ENCODE data around the gene SLC7A9. TPM values are rescaled to one million over a fixed set of nuclear protein-coding genes. Genes with fewer than 3 reads are reported as not detected.

The SLC7A9 gene
- polyA plus RNA-seq, 12 donors: 0.22 to 0.84 (median 0.52) TPM; not detected in 2

DNA sequence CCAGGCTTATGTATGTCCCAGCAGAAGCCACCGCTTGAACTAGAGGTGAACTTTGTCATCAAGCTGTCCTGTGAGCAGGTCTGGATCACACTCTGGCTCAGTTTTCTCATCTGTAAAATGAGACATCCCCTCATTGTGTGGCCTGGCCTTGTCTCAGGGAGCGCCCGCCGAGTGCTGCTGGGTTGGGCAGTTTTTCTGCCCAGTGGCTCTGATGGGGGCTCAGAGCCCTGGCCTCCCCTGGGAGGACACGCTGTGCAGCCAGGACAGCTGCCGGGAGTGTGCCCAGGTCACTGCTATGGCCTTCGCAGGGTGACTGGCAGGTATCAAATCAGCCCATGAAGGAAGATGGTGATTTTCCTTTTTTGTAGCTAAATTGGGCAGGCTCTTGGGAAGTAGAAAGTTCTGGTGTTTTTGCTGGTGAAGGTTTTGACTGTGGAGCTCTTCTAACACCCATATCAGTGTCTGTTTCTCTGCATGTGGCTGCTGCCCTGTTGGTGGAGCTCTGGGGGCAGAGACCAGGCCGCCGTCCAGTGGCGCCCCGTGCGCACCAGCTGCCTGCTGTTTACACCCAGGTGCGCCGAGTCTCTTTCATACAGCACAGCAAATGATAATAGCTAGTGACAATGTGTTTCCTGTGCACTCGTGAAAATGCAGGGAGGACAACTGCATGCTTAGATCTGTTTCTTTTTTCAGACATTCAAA, 40.8 kb downstream of the SLC7A9 start:
- DNase-seq: no peak

DNA sequence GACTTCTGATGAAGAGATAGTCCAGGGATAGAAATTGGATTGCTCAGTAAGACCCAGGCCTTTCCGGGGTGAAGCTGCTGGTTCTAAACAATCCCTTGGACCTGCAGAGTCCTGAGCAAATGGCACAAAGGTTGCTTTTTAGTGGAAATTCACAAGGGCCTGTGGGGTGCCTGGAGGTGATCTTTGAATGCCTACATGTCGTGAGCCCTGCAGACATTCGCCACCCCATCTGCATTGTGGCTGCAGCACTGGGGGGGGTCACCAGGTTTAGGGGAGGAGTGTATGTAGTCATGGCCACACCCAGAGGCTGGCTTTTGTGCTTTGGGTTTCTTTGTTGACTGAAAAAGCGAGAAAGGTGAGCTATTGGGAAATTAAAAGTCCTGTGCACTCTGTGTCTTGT, 41.4 kb downstream of the SLC7A9 start:
- DNase-seq: no peak

GRCh38 chr19:32824916-32825608, 44.5 kb downstream of the SLC7A9 start:
- no peak for DNase-seq

DNA sequence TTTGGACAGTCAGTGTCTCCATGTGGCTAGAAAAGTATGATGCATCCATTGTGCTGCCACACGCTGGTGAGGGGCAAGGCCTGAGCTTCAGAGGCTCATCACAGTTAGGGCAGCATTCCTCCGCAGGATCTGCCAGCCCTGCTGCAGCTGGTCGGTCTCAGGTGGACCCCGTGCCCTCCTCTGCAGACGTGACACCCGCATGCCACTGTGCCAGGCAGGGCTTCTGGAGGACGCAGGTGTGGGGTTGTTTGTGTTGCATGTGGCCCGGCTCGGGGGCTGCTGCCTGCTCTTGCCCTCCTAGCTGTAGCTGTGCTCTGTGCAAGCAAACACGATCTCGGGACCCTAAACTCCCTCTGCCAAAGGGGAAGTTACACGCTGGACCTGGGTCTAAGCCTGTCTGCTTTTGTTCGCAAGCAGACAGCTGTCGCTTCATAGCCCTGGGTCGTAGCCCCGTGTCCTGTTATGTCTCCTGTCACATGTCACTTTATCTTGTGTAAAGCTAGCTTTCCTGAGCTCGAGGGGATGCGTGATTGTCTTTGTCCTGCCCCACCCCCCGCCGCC, 45.3 kb downstream of the SLC7A9 start:
- no peak for DNase-seq

DNA sequence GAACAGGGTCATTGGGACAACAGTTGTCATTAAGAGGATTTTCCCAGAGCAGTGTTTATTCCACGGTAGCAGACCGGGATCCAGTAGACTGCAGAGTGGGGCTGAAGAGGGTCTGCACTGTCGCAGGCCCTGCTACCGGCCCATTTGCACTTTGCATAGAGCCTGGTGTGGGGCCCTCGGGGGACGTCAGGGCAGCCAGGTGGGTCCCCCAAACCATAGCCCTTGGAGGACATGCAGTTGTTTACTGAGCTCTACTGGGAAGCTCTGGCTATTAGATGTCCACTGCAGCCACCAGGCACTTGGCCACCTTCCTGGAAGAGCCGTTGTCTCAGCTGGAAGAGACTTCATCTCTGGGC, 45.8 kb downstream of the SLC7A9 start:
- no peak for DNase-seq

- no peak for DNase-seq
Observed at GRCh38 chr19:32822916-32823746, 46.4 kb downstream of the SLC7A9 start.

- DNase-seq: no peak
Observed at GRCh38 chr19:32819419-32820400, 49.9 kb downstream of the SLC7A9 start.

DNA sequence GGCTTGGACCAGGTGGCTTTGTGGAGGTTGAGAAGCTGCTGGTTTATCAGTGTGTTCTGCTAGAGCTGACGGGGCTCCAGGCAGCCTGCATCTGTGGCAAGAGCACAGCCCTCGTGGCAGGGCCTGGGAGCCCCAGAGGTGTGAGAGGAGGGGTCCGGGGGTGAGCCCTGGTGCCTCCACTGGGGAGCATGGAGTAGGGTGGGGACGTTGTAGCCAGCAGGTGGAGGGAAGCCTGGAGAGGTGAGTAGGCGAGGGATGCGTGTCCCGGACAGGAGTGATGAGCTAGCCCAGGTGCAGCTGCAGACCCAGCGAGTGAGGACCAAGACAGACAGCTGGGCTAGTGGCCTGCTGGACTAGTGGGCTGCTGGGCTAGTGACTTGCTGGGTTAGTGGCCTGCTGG, 51.0 kb downstream of the SLC7A9 start:
- no peak for DNase-seq

- DNase-seq: no peak
Observed at GRCh38 chr19:32817569-32818476, 51.7 kb downstream of the SLC7A9 start.

- DNase-seq: no peak
Observed at GRCh38 chr19:32816555-32817099, 52.9 kb downstream of the SLC7A9 start.

DNA sequence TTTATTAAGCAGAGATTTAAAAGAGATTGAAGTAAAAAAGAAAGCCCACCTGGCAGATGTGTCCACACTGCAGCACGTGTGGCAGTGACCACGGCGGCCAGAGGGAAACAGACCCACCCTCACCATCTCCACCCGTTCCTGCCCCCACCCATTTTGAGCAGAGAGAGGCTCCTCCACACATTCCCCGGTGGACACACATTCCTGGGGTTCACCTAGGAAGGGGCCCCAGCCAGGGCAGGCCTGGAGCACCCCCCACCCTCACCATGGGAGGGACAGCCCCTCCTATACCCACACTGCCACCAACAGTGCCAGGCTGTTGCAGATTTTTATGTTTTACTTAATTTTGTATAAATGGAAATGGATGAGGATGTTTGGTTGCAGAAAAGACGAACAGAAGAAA, 54.9 kb downstream of the SLC7A9 start:
- no peak for DNase-seq

GRCh38 chr19:32813862-32814425, 55.6 kb downstream of the SLC7A9 start:
- DNase-seq: no peak

- no peak for DNase-seq
Observed at GRCh38 chr19:32812571-32812970, 57.0 kb downstream of the SLC7A9 start.

DNA sequence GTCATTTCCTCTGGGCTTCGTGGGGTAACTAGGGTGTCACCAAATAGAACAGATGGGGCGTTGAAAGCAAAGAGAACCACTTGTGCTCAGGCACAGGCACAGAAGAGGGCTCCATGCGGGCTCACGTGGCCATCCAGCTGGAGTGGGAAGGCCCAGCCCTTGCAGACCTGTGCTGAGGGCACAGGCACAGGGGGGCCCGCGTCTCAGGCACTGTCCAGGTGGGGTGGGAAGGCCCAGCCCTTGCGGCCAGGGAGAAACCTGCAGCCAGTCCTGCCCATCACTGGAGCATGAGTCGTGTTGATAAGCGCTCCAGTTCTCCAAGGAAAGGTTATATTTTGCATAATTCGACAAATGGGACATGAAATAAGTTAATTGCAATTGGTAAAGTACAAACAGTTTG, 57.5 kb downstream of the SLC7A9 start:
- DNase-seq: no peak

GRCh38 chr19:32811151-32811550, 58.4 kb downstream of the SLC7A9 start:
- DNase-seq: no peak

DNA sequence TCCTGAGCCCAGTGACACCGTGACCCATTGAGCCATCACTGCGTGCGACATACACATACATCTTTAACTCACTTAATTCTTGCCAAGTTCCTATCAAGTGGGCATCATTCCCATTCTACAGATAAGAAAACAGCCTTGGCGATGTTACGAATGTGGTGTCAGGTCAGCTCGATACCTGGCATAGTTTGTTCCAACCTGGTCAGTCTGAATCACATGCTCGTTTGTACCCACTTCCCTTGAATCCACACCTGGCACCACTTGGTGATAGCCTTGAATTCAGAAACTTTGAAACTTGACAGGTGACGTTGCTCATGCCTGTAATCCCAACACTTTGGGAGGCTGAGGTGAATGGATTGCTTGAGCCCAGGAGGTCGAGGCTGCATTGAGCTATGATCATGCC, 59.1 kb downstream of the SLC7A9 start:
- no peak for DNase-seq

DNA sequence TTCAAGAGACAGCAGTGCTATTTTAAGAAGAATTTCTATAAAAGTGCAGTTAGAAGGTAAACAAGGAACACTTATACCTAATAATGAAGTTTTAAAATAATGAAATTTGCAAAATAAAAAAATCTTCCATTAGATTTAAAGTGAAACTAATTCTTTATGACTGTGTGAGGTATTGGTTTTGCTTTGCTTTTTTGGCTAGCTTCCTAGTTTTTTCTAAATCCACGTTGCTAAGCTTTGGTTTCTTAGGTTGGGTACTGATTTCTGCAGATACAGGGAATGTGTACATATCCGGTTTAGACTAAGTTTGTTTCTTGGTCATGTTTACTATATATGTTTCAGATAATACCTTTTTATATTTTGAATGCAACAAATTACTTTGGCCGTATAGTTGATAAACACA, 59.8 kb downstream of the SLC7A9 start:
- no peak for DNase-seq

GRCh38 chr19:32809254-32809653, 60.3 kb downstream of the SLC7A9 start:
- DNase-seq: no peak

- no peak for DNase-seq
Observed at GRCh38 chr19:32808236-32808635, 61.3 kb downstream of the SLC7A9 start.
